Type B pancreatic cell (in vitro differentiated cells): Measurements from ENCODE around the gene GNB5. TPM values are rescaled to one million over a fixed set of nuclear protein-coding genes. Genes with fewer than 3 reads are reported as not detected.

Experiments used
- DNase-seq: peaks from one replicate; pipeline ENCODE4 v3.0.0; 2021; ENCODE audit warnings: mixed read lengths; ENCODE audit not compliant: unreplicated experiment; ENCODE audit errors: extremely low spot score
- H3K27ac Mint-ChIP-seq: 2 replicates; pipeline ENCODE4 v1.8.0; 2021; ENCODE audit warnings: mild to moderate bottlenecking, mixed read lengths
- H3K27me3 Mint-ChIP-seq: 2 replicates; pipeline ENCODE4 v1.8.0; 2021; ENCODE audit warnings: mixed read lengths
- H3K36me3 Mint-ChIP-seq: 2 replicates; pipeline ENCODE4 v1.8.0; 2021; ENCODE audit warnings: mixed read lengths
- H3K4me1 Mint-ChIP-seq: one replicate; pipeline ENCODE4 v1.8.0; 2021; ENCODE audit warnings: mixed read lengths; ENCODE audit not compliant: unreplicated experiment
- H3K4me3 Mint-ChIP-seq: 2 replicates; pipeline ENCODE4 v1.8.0; 2021; ENCODE audit warnings: mild to moderate bottlenecking, mixed read lengths
- H3K9me3 Mint-ChIP-seq: 2 replicates; pipeline ENCODE4 v1.8.0; 2021; ENCODE audit warnings: mixed read lengths
- CTCF ChIP-seq: fragments of 200-600 bp; sonication (generic); conservative IDR thresholded peaks from 2 replicates; pipeline ENCODE4 v1.5.0; 2021; ENCODE audit warnings: antibody characterized with exemption, mild to moderate bottlenecking
- total RNA-seq: library from RNA; stranded (reverse); gene quantifications from 2 replicates; pipeline ENCODE4 v1.2.1, GENCODE V29; 2021; ENCODE audit warnings: low replicate concordance

Gene GNB5
- total RNA-seq, 1 donor from 2014 or later: 19.9 TPM

GRCh38 chr15:52124270-52124880, 66.8 kb downstream of the GNB5 start:
- H3K36me3 Mint-ChIP-seq: no peaks in the 10 kb centered on the region
- H3K4me1 Mint-ChIP-seq: no peaks in the 10 kb centered on the region
- DNase-seq: no peak
- H3K27ac Mint-ChIP-seq: peak overlapping the region; percentile 32
- H3K9me3 Mint-ChIP-seq: no peaks in the 10 kb centered on the region
- no peaks in the 10 kb centered on the region for H3K27me3 Mint-ChIP-seq
- TF ChIP-seq CTCF: no peak
- no peak overlapping the region for H3K4me3 Mint-ChIP-seq

DNA sequence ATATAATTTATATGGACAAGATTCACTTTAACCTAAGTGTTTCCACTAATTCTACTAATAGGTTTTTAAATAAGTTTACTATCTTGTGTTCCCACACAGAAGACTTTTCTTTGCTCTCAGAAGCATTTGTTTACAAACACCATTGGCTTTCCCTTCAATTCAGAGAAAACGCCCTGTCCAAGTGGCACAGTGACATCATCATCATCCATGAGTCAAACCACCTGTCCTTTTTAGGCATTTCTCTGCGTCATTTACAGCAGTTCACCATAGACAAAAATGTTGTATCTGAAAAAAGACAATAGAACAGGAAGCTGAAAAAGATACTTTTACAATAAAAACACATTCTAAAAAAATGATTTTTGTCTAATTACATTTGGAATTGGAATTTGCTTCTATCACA, 69.3 kb downstream of the GNB5 start:
- Mint-ChIP-seq H3K36me3 (no peaks in the 10 kb centered on the region), H3K4me3 (no peak overlapping the region), H3K27ac (no peak overlapping the region), H3K4me1 (peaks cover 6% of the 10 kb centered on the region), H3K27me3 (no peaks in the 10 kb centered on the region), H3K9me3 (no peaks in the 10 kb centered on the region)
- no peak for DNase-seq
- no peak for TF ChIP-seq CTCF

DNA sequence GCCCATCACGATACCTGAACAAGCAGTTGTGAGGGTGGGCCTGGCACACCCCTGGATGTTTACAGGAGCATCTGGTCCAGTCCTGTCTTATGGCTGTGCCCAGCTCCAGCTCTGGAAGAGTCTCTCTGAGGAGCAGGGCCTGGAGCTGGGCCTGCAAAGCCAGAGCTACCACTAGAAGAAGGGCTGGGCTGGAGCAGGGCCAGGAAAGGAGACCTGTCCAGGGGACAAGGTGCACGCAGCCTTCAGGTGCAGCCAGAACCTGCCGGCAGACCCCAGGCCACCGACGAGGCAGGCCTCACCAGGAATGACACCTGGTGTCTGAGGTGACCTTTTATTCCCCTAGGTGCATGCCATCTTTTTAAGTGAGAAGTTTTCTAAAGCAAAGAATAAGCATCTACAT, 70.2 kb downstream of the GNB5 start:
- no peak for TF ChIP-seq CTCF
- H3K9me3 Mint-ChIP-seq: no peaks in the 10 kb centered on the region
- no peaks in the 10 kb centered on the region for H3K36me3 Mint-ChIP-seq
- no peak for DNase-seq
- H3K4me3 Mint-ChIP-seq: no peak overlapping the region
- H3K27me3 Mint-ChIP-seq: no peaks in the 10 kb centered on the region
- no peak overlapping the region for H3K27ac Mint-ChIP-seq
- H3K4me1 Mint-ChIP-seq: peaks cover 12% of the 10 kb centered on the region

GRCh38 chr15:52120488-52120887, 70.7 kb downstream of the GNB5 start:
- H3K36me3 Mint-ChIP-seq: no peaks in the 10 kb centered on the region
- H3K4me1 Mint-ChIP-seq: peaks cover 17% of the 10 kb centered on the region
- no peaks in the 10 kb centered on the region for H3K27me3 Mint-ChIP-seq
- no peaks in the 10 kb centered on the region for H3K9me3 Mint-ChIP-seq
- no peak for TF ChIP-seq CTCF
- DNase-seq: no peak
- H3K27ac Mint-ChIP-seq: no peak overlapping the region
- H3K4me3 Mint-ChIP-seq: no peak overlapping the region

DNA sequence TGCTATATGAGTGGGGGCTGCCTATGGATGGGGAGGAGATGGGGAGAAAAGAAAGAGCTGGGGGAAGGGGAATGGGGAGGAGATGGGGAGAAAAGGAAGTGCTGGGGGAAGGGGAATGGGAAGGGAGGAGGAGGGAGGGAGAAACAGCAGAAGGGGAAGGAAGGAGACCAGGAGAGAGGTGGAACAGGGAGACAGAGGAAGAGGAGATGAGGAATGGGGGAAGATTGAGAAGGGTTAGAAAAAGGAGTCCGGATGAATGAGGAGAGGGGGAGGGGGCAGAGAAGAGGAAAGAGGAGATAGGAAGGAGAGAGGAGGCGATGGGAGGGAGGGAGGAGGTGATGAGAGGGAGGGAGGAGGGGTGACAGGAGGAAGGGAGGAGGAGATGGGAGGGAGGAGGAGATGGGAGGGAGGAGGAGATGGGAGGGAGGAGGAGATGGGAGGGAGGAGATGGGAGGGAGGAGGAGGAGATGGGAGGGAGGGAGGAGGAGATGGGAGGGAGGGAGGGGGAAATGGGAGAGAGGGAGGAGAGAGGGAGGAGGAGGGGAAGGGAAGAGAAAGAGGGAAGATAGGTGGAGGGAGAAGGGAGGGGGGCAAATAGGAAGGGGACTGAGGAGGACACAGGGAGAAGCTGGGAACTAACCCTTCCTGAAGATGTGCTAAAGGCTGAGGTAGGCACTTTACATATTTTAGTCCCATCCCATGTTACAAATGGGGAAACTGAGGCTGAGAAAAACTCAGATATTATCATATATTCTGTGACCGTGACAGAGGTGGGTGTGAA, 72.0 kb downstream of the GNB5 start:
- Mint-ChIP-seq H3K9me3 (no peaks in the 10 kb centered on the region), H3K4me3 (no peak overlapping the region), H3K27ac (no peak overlapping the region), H3K4me1 (peaks cover 17% of the 10 kb centered on the region), H3K36me3 (no peaks in the 10 kb centered on the region), H3K27me3 (peaks cover 4% of the 10 kb centered on the region)
- no peak for TF ChIP-seq CTCF
- DNase-seq: no peak
